ENCODE data around the gene RPH3AL.
"Not testable (repeated sequence)": the region's sequence is repeated elsewhere in the genome, so short reads cannot be mapped to it uniquely, and the experiment has no call there.

RPH3AL gene

DNA sequence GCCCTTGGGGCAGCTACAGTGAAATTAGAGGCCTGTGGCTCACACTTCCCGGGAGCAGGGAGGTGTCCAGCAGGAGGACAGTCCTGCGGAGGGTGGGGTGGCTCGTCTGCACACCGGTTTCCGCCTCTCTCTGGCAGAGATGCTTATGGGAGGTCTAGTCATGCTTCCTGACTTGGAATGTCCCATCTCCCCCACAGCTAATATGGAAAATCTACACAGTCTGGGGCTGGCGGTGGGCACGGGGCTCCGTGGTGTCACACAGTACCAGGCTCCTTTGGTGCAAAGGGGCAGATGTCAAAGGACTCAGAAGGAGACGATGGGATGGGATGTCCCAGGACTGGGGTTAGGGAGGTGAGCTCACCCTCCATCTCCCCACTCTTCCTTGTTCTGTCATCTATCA is 127.1 kb downstream of the RPH3AL start:
- TF ChIP-seq, protein P1, sequence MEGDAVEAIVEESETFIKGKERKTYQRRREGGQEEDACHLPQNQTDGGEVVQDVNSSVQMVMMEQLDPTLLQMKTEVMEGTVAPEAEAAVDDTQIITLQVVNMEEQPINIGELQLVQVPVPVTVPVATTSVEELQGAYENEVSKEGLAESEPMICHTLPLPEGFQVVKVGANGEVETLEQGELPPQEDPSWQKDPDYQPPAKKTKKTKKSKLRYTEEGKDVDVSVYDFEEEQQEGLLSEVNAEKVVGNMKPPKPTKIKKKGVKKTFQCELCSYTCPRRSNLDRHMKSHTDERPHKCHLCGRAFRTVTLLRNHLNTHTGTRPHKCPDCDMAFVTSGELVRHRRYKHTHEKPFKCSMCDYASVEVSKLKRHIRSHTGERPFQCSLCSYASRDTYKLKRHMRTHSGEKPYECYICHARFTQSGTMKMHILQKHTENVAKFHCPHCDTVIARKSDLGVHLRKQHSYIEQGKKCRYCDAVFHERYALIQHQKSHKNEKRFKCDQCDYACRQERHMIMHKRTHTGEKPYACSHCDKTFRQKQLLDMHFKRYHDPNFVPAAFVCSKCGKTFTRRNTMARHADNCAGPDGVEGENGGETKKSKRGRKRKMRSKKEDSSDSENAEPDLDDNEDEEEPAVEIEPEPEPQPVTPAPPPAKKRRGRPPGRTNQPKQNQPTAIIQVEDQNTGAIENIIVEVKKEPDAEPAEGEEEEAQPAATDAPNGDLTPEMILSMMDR (conservative IDR thresholded peaks at IDR 0.05): no peak
- H3K27ac ChIP-seq: no peak overlapping the region

DNA sequence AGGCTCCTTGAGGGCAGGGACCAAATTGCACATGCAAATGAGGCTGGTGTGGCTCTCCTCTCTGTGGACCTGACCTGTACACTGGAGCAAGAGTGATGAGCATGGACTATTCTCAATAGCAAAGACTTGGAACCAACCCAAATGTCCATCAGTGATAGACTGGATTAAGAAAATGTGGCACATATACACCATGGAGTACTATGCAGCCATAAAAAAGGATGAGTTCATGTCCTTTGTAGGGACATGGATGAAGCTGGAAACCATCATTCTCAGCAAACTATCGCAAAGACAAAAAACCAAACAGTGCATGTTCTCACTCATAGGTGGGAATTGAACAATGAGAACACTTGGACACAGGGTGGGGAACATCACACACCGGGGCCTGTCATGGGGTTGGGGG is 128.0 kb downstream of the RPH3AL start:
- not testable (repeated sequence) for H3K27ac ChIP-seq

DNA sequence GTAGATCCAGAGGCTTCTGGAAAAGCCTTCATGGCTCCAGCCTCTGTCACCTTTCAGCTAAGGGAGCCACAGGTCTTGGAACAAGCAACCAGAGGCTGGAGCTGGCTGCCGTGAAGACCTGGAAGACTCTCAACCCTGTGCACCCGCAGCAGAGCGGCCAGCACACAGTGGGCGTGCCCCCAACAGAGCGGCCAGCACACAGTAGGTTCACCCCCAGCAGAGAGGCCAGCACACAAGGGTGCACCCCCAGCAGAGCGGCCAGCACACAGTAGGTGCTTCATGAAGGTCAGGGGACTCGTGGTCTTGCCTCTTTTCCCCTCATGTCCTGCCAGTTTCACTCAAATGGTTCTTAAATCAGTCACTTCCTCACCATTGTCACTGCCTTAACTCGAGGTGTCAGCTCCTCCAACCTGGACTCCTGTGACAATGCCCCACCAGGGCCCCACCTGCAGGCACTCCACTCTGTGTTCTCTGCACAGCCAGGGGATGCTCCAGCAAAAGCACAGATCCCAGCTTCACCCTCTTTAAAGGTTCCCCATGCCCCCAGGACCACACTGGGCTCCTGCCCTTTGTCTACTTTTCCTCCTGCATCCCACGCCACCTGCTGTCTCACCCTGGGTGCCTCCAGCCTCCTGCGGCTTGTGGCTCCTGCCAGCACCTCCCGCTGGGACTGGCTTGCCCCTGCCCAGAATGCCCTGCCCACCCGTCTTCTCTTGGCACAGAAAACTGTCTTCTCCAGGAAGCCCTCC is 128.7 kb downstream of the RPH3AL start:
- TF ChIP-seq, protein P1 (conservative IDR thresholded peaks at IDR 0.05): no peak

GRCh38 chr17:222172-222571 is 130.4 kb downstream of the RPH3AL start:
- no peak overlapping the region for H3K27ac ChIP-seq
- TF ChIP-seq, protein P1 (conservative IDR thresholded peaks at IDR 0.05): no peak

More for the DNA sequence above, 128.7 kb downstream of the RPH3AL start:
- no peak overlapping the region for H3K27ac ChIP-seq

DNA sequence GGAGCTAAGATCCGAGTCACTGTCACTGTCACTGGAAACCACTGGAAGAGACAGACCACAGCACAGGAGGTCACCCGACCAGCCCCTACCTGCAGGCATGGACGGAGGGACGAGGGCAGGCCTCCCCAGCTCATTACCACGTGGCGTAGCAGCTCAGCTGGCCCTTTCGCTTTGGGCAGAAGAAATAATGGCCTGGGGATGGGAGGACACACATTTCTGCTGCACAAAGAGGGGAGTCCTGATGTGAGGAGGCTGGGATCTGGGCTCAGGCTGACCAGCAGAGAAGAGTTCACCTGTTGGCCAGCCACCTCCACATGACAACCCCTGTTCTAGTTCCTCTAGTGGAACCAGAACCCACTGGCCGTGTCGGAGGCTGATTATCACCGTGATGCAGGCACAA is 132.9 kb downstream of the RPH3AL start:
- TF ChIP-seq, protein P1 (conservative IDR thresholded peaks at IDR 0.05): no peak
- H3K27ac ChIP-seq: no peak overlapping the region

GRCh38 chr17:218432-219110 is 134.0 kb downstream of the RPH3AL start:
- TF ChIP-seq, protein P1 (conservative IDR thresholded peaks at IDR 0.05): no peak
- no peak overlapping the region for H3K27ac ChIP-seq

GRCh38 chr17:216625-217024 is 136.0 kb downstream of the RPH3AL start:
- no peak overlapping the region for H3K27ac ChIP-seq
- TF ChIP-seq, protein P1 (conservative IDR thresholded peaks at IDR 0.05): no peak

GRCh38 chr17:215563-216478 is 136.8 kb downstream of the RPH3AL start:
- not testable (repeated sequence) for H3K27ac ChIP-seq

Measured in VCaP (cell line).